ENCODE data around the gene IGF2BP2.

DNA sequence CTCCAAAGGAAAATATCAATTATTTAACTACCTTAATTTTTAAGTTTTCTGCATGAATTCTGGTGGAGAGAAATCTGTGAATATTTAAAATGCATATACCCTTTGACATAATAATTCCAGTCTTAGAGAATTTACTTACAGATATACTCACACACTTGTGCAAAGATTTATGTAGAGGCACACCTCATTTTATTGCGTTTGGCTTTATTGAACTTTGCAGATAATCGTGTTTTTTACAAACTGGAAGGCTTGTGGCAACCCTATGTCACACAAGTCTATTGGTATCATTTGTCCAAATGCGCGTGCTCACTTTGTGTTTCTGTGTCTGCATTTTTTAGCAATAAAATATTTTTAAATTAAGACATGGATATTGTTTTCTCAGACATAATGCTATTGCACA lies 157.3 kb downstream of the IGF2BP2 start:
- TF ChIP-seq, protein P1, sequence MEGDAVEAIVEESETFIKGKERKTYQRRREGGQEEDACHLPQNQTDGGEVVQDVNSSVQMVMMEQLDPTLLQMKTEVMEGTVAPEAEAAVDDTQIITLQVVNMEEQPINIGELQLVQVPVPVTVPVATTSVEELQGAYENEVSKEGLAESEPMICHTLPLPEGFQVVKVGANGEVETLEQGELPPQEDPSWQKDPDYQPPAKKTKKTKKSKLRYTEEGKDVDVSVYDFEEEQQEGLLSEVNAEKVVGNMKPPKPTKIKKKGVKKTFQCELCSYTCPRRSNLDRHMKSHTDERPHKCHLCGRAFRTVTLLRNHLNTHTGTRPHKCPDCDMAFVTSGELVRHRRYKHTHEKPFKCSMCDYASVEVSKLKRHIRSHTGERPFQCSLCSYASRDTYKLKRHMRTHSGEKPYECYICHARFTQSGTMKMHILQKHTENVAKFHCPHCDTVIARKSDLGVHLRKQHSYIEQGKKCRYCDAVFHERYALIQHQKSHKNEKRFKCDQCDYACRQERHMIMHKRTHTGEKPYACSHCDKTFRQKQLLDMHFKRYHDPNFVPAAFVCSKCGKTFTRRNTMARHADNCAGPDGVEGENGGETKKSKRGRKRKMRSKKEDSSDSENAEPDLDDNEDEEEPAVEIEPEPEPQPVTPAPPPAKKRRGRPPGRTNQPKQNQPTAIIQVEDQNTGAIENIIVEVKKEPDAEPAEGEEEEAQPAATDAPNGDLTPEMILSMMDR (IDR thresholded peaks at IDR 0.05), result no peak
- TF ChIP-seq, protein P2, sequence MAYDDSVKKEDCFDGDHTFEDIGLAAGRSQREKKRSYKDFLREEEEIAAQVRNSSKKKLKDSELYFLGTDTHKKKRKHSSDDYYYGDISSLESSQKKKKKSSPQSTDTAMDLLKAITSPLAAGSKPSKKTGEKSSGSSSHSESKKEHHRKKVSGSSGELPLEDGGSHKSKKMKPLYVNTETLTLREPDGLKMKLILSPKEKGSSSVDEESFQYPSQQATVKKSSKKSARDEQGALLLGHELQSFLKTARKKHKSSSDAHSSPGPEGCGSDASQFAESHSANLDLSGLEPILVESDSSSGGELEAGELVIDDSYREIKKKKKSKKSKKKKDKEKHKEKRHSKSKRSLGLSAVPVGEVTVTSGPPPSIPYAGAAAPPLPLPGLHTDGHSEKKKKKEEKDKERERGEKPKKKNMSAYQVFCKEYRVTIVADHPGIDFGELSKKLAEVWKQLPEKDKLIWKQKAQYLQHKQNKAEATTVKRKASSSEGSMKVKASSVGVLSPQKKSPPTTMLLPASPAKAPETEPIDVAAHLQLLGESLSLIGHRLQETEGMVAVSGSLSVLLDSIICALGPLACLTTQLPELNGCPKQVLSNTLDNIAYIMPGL (CRISPR knock-in tag; IDR thresholded peaks at IDR 0.05), result no peak
- TF ChIP-seq SMAD4 (CRISPR knock-in tag; IDR thresholded peaks at IDR 0.05), result no peak
- no peak for TF ChIP-seq TP53 (CRISPR knock-in tag; IDR thresholded peaks at IDR 0.05)
- TF ChIP-seq CBFB (CRISPR knock-in tag; IDR thresholded peaks at IDR 0.05; ENCODE audit: low read depth), result no peak
- no peak for TF ChIP-seq RELA (CRISPR knock-in tag; IDR thresholded peaks at IDR 0.05; ENCODE audit: borderline replicate concordance)
- no peak for TF ChIP-seq AFF4 (CRISPR knock-in tag; IDR thresholded peaks at IDR 0.05; ENCODE audit: borderline replicate concordance)

All from WTC11 (cell line).